BLaER1 (cell line): ENCODE measurements around the gene CDC5L.

Experiments used
- H3K27ac ChIP-seq: shearing (Covaris generic); formaldehyde crosslinking; 2 replicates; pipeline ENCODE4 v1.8.1; 2022
- H3K27me3 ChIP-seq: shearing (Covaris generic); formaldehyde crosslinking; 2 replicates; pipeline ENCODE4 v1.8.1; 2022
- H3K36me3 ChIP-seq: shearing (Covaris generic); formaldehyde crosslinking; 2 replicates; pipeline ENCODE4 v1.8.1; 2022
- H3K4me1 ChIP-seq: shearing (Covaris generic); formaldehyde crosslinking; 2 replicates; pipeline ENCODE4 v1.8.1; 2022
- H3K4me2 ChIP-seq: shearing (Covaris generic); formaldehyde crosslinking; 2 replicates; pipeline ENCODE4 v1.8.1; 2022
- H3K4me3 ChIP-seq: shearing (Covaris generic); formaldehyde crosslinking; 2 replicates; pipeline ENCODE4 v1.8.1; 2022
- H3K9ac ChIP-seq: shearing (Covaris generic); formaldehyde crosslinking; 2 replicates; pipeline ENCODE4 v1.8.1; 2022
- H3K9me3 ChIP-seq: shearing (Covaris generic); formaldehyde crosslinking; 2 replicates; pipeline ENCODE4 v1.8.1; 2022
- H4K20me1 ChIP-seq: shearing (Covaris generic); formaldehyde crosslinking; 2 replicates; pipeline ENCODE4 v1.8.1; 2022
- Cebpa-rat ChIP-seq: shearing (Covaris generic); IDR thresholded peaks from 2 replicates; pipeline ENCODE4 v1.8.1; 2022

CDC5L gene

DNA sequence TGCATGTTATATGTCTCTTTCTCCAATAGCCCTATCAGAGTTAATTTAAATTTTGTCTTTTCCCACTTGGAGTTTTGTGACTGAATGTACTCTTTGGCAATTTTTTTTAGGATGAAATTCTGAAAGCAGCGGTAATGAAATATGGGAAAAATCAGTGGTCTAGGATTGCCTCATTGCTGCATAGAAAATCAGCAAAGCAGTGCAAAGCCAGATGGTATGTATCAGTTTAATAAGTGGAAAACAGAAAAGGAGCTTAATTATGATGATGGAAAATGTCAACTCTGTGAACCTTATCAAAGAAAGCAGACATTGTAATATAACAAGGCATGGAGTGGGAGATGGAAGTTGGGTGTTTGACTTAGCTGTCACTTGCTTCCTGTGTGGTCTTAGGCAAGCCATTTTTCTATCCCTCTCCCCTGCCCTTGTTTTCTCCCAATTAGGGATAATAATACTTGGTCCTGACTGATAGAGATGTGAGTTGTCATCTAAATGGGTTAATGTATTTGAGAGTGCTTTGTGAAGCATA is 2.7 kb downstream of the CDC5L start:
- no peaks in the 10 kb centered on the region for H3K9me3 ChIP-seq
- no peak overlapping the region for H3K27ac ChIP-seq
- peaks cover 59% of the 10 kb centered on the region for H4K20me1 ChIP-seq
- no peak overlapping the region for H3K4me3 ChIP-seq
- peaks cover 60% of the 10 kb centered on the region for H3K36me3 ChIP-seq
- H3K4me1 ChIP-seq, result peaks cover 32% of the 10 kb centered on the region
- no peak for TF ChIP-seq Cebpa-rat
- no peaks in the 10 kb centered on the region for H3K27me3 ChIP-seq
- no peak overlapping the region for H3K9ac ChIP-seq
- no peak overlapping the region; the same call in none of the 2 replicates for H3K4me2 ChIP-seq

GRCh38 chr6:44395501-44395900 is 8.0 kb downstream of the CDC5L start:
- Histone ChIP-seq H3K27me3 (no peaks in the 10 kb centered on the region), H3K4me3 (no peak overlapping the region), H4K20me1 (peaks cover 74% of the 10 kb centered on the region), H3K27ac (no peak overlapping the region), H3K9ac (no peak overlapping the region), H3K4me2 (no peak overlapping the region), H3K9me3 (peaks cover 2% of the 10 kb centered on the region; the same call in 1 of the 2 replicates), H3K36me3 (peaks cover 96% of the 10 kb centered on the region), H3K4me1 (no peaks in the 10 kb centered on the region)
- no peak for TF ChIP-seq Cebpa-rat

- TF ChIP-seq Cebpa-rat, result no peak
- H3K4me3 ChIP-seq, result no peak overlapping the region
- peaks cover 95% of the 10 kb centered on the region for H3K36me3 ChIP-seq
- H4K20me1 ChIP-seq, result peaks cover 71% of the 10 kb centered on the region
- no peaks in the 10 kb centered on the region for H3K4me1 ChIP-seq
- H3K27ac ChIP-seq, result no peak overlapping the region
- H3K9me3 ChIP-seq, result peaks cover 11% of the 10 kb centered on the region
- no peaks in the 10 kb centered on the region for H3K27me3 ChIP-seq
- H3K4me2 ChIP-seq, result no peak overlapping the region
- no peak overlapping the region for H3K9ac ChIP-seq
Observed at GRCh38 chr6:44396968-44397367, 9.5 kb downstream of the CDC5L start.

DNA sequence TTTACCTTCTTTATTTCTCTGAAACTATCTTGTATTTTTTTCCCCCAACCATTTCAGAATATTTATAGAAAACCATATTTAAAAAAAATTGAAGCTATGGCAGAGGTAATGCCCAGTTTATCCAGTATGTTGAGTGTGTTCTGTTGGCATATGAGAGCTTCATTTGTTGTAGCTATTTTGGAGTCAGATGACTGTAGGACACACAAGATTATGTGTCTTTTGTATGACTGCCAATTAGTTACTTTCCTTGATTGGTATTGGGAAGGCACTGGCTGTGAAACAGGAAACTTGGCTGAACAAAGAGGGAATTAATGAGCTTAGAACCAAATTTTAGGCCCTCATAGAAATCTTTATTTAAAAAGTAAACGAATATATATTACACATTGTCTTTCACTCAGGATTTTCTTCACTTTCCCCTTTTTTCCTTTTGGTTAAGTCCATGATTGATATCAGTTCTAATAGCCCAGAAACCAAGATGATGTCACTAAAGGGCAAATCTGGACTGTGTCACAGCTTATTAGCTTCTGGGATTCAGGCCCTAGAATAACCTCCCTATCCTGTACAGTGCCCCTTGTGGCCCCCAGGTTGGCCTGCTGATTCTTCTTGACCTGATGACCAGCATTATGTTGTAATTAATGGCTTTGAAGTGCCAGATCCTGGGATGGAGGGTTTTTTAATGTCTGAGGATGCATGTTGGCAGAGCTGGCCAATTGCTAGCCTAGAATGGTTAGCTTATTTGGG is 10.1 kb downstream of the CDC5L start:
- Histone ChIP-seq H4K20me1 (peaks cover 72% of the 10 kb centered on the region), H3K9ac (no peak overlapping the region), H3K27ac (no peak overlapping the region), H3K4me1 (no peaks in the 10 kb centered on the region), H3K27me3 (no peaks in the 10 kb centered on the region), H3K4me2 (no peak overlapping the region), H3K9me3 (peaks cover 11% of the 10 kb centered on the region), H3K36me3 (peaks cover 94% of the 10 kb centered on the region), H3K4me3 (no peak overlapping the region)
- no peak for TF ChIP-seq Cebpa-rat

DNA sequence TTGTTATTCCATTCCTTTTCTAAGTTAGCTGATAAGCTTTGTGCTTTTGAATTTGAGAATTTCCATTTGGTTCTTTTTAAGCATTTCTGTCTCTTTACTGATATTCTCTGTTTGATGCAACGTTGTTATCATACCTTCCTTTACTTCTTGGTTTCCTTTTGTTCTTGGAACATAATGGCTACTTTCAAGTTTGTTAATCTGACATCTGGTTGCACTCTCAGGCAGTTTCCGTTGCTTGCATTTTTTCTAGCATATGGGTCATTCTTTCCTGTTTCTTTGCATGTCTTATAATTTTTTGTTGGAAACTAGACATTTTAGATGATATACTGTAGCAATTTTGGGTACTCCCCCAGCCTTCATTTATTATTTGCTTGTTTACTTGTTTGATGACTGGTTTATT is 12.5 kb downstream of the CDC5L start:
- H3K4me1 ChIP-seq, result no peaks in the 10 kb centered on the region
- no peak for TF ChIP-seq Cebpa-rat
- H3K4me3 ChIP-seq, result no peak overlapping the region
- H3K9me3 ChIP-seq, result peaks cover 11% of the 10 kb centered on the region
- H3K36me3 ChIP-seq, result peaks cover 91% of the 10 kb centered on the region
- no peaks in the 10 kb centered on the region for H3K27me3 ChIP-seq
- H3K27ac ChIP-seq, result no peak overlapping the region
- H3K4me2 ChIP-seq, result no peak overlapping the region
- peaks cover 60% of the 10 kb centered on the region for H4K20me1 ChIP-seq
- H3K9ac ChIP-seq, result no peak overlapping the region

GRCh38 chr6:44400572-44400971 is 13.1 kb downstream of the CDC5L start:
- peaks cover 11% of the 10 kb centered on the region for H3K9me3 ChIP-seq
- H3K36me3 ChIP-seq, result peaks cover 90% of the 10 kb centered on the region
- no peak overlapping the region for H3K9ac ChIP-seq
- no peak overlapping the region for H3K4me2 ChIP-seq
- no peak overlapping the region for H3K4me3 ChIP-seq
- H4K20me1 ChIP-seq, result peaks cover 54% of the 10 kb centered on the region
- H3K4me1 ChIP-seq, result no peaks in the 10 kb centered on the region
- no peak for TF ChIP-seq Cebpa-rat
- no peak overlapping the region for H3K27ac ChIP-seq
- H3K27me3 ChIP-seq, result no peaks in the 10 kb centered on the region

- H3K9ac ChIP-seq, result no peak overlapping the region
- peaks cover 11% of the 10 kb centered on the region for H3K9me3 ChIP-seq
- H3K27ac ChIP-seq, result no peak overlapping the region
- H3K27me3 ChIP-seq, result no peaks in the 10 kb centered on the region
- no peak overlapping the region for H3K4me3 ChIP-seq
- no peak overlapping the region for H3K4me2 ChIP-seq
- H3K36me3 ChIP-seq, result peaks cover 90% of the 10 kb centered on the region
- TF ChIP-seq Cebpa-rat, result no peak
- peaks cover 53% of the 10 kb centered on the region for H4K20me1 ChIP-seq
- no peaks in the 10 kb centered on the region for H3K4me1 ChIP-seq
Observed at GRCh38 chr6:44401138-44401537, 13.6 kb downstream of the CDC5L start.

DNA sequence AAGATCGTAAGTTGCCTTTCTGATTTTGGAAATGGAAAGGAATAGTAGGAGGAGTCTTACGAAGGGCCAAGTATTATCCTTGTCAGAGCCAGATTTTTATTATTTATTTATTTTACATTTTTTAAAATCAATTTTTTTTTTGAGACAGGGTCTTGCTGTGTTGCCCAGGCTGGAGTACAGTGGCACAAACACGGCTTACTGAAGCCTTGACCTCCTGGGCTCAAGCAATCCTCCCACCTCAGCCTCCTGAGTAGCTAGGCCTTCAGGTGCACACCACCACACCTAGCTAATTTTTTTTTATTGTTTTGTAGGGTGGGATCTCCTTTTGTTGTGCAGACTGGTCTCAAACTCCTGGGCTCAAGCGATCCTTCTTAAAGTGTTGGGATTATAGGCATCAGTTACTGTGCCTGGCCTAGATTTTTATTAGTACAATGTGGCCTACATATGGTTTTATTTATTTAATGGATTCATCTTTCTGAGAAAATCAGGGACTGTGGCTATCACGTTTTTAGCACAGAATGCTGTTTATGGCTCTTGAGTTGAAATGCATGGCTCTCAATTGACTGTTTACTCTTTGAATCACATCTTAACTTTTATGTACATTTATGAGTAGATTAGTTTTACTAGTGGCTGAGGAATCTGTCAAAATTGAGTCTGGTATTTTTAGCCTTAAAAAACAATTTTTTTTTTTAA is 16.7 kb downstream of the CDC5L start:
- H3K9ac ChIP-seq, result no peak overlapping the region
- H3K4me2 ChIP-seq, result no peak overlapping the region
- H3K4me1 ChIP-seq, result no peaks in the 10 kb centered on the region
- peaks cover 90% of the 10 kb centered on the region for H3K36me3 ChIP-seq
- no peak overlapping the region for H3K4me3 ChIP-seq
- peaks cover 20% of the 10 kb centered on the region for H3K9me3 ChIP-seq
- H4K20me1 ChIP-seq, result peaks cover 32% of the 10 kb centered on the region
- TF ChIP-seq Cebpa-rat, result no peak
- no peak overlapping the region for H3K27ac ChIP-seq
- H3K27me3 ChIP-seq, result no peaks in the 10 kb centered on the region

DNA sequence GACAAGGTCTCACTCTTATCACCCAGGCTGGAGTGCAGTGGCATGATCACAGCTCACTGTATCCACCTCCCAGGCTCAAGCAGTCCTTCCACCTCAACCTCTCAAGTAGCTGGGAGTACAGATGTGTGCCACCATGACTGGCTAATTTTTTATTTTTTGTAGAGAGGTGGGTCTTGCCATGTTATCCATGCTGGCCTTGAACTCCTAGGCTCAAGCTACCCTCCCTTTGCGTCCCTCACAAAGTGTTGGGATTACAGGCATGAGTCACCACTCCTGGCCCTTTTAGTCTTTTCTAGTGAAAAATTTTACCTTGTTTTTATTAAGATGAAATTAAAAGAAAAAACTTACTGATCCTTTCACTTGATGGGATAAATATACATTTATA is 17.2 kb downstream of the CDC5L start:
- H3K4me2 ChIP-seq, result no peak overlapping the region
- peaks cover 90% of the 10 kb centered on the region for H3K36me3 ChIP-seq
- H3K27ac ChIP-seq, result no peak overlapping the region
- H3K4me1 ChIP-seq, result no peaks in the 10 kb centered on the region
- peaks cover 25% of the 10 kb centered on the region for H3K9me3 ChIP-seq
- H4K20me1 ChIP-seq, result peaks cover 26% of the 10 kb centered on the region
- no peak overlapping the region for H3K4me3 ChIP-seq
- no peak overlapping the region for H3K9ac ChIP-seq
- no peaks in the 10 kb centered on the region for H3K27me3 ChIP-seq
- TF ChIP-seq Cebpa-rat, result no peak

DNA sequence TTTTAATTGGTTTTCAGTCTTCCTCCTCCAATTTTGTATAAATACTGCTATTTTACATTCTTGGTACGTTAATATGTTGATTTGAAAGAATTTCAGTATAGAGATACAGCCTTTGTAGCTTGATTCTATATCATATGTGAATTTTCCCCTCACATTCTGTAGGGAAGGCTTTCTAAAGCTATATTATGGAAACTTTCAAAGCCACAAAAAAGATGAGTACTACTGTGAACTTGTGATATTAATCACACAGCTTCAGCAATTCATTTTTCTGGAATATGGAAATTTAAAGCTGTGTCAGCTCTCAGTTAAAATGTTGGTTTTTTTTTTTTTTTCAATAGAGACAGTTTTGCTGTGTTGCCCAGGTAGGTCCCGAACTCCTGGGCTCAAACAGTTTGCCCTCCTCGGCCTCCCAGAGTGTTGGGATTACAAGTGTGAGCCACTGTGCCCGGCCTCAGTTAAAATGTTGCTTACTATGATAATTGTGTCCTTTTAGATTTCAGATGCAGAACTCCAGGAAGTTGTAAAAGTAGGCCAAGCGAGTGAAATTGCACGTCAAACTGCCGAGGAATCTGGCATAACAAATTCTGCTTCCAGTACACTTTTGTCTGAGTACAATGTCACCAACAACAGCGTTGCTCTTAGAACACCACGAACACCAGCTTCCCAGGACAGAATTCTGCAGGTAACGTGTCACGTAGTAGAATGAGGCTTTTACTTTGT is 20.6 kb downstream of the CDC5L start:
- Histone ChIP-seq H3K4me3 (no peak overlapping the region), H3K4me2 (no peak overlapping the region), H3K27me3 (no peaks in the 10 kb centered on the region), H4K20me1 (peaks cover 12% of the 10 kb centered on the region; the same call in 1 of the 2 replicates), H3K9ac (no peak overlapping the region), H3K4me1 (no peaks in the 10 kb centered on the region), H3K27ac (no peak overlapping the region), H3K9me3 (peaks cover 31% of the 10 kb centered on the region), H3K36me3 (peaks cover 93% of the 10 kb centered on the region)
- no peak for TF ChIP-seq Cebpa-rat
